T-helper 1 cell treated with Interleukin-12 subunit alpha and Interleukin-12 subunit beta and Interleukin-4 antibody, amounts not matched to agents 30 ng/mL and 1 ng/mL, for 36 hours (primary cell): ENCODE results near the gene CFAP221. TPM values are rescaled to one million over a fixed set of nuclear protein-coding genes. Genes with fewer than 3 reads are reported as not detected.
"Not testable (repeated sequence)": the region's sequence is repeated elsewhere in the genome, so short reads cannot be mapped to it uniquely, and the experiment has no call there.

ENCODE experiments used
- intact Hi-C: fragments of 100-400 bp; cut with micrococcal nuclease; formaldehyde crosslinking; loops from one replicate; pipeline ENCODE4 v1.15.1; 2024
- total RNA-seq: library from RNA; stranded (reverse); gene quantifications from 2 replicates; pipeline ENCODE4 v1.2.3, GENCODE V29; 2022

Gene CFAP221
- total RNA-seq, 1 donor from 2014 or later: not detected

DNA sequence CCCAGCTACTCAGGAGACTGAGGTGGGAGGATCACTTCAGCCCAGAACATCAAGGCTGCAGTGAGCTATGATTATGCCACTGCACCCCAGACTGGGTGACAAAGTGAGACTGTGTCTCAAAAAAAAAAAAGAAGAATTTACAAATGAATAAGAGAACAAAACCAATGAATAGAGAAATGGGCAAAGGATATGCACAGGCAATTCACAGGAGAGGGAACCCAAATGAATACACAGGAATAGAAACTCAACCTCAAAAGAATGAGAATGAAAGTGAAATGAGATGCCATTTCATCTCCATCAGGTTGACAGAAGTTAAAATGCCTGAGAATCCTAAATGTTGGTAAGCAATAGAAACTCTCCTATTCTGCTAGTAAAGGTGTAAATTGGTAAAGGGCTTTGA is 40.2 kb downstream of the CFAP221 start:
- intact Hi-C loops: no loop called here

DNA sequence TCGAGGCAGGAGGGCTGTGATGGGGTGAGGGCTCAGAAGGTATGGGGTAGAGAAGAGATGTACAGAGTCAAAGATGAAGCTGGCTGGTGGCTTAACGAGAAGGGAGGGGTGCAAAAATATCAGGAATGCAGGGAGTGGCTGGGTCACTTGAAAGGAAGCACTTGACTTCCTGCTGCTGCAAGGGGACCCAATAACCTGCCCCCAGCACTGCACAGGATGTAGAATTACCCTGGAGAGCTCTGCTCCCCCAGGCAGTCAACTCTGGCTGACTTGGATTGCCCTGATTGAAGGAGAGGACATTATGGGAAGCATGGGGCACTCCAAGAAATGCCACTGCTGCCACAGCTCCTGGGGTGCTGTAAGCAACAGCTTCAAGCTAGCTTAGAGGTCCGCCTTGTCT is 41.8 kb downstream of the CFAP221 start:
- intact Hi-C loops: no loop called here

DNA sequence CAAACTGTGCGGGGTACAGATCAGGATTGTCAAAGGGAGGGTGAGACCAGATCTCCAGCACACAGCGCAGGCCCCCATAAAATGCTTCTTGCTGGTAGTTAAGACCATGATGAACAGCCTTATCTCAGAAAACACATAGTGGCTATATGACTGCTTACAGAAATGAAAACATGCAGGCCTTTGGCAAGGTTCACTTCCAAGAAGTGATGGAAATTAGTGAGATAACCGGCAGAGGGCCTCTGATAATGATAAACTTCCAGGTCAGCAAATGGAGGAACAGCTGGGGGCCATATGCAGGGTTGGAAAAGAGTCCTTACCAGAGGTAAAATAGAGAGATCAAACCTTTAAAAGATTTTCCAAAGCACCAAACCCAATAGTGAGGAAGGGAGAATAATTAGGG is 46.6 kb downstream of the CFAP221 start:
- intact Hi-C loops: no loop called here

- intact Hi-C loops: no loop called here
Observed at GRCh38 chr2:119591523-119591922, 47.3 kb downstream of the CFAP221 start.

GRCh38 chr2:119592436-119592835 is 48.2 kb downstream of the CFAP221 start:
- intact Hi-C loops: no loop called here

- intact Hi-C loops: no loop called here
Observed at GRCh38 chr2:119596638-119597037, 52.4 kb downstream of the CFAP221 start.

DNA sequence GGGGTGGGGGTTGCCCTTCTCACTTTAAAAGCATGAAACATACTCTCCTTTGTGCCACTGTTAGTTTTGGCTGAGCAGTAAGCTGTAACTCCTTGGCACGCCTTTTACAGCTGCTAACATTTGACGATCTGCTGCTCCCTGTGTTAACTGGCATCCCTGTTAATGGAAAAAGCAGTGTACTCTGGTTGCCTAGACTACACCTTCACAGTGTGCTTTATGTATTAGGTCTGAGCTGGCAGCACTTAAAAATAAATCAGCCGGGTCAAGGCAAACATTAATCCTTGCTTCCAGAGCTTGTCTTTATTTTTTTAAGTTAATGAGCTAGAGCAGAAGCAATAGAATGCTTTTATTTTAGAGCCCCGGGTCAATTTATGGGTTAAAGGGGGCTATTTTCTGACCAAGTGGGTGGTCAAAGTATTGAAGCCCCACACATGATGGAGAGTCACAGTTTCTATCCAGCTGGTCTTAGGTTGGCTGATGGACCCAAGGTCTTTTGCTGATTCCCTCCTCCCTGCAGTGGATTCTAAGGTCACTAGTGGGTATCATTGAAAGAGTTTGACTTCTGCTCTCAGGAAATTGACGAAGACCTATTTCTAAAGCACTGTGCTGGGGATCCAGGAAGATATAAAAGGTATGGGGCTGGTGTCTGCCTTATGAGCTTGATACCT is 54.5 kb downstream of the CFAP221 start:
- intact Hi-C loops: no loop called here

- intact Hi-C loops: no loop called here
Observed at GRCh38 chr2:119599384-119599783, 55.1 kb downstream of the CFAP221 start.

GRCh38 chr2:119605096-119605495 is 60.8 kb downstream of the CFAP221 start:
- intact Hi-C loops: no loop called here

- intact Hi-C loops: no loop called here
Observed at GRCh38 chr2:119606674-119607073, 62.4 kb downstream of the CFAP221 start.

DNA sequence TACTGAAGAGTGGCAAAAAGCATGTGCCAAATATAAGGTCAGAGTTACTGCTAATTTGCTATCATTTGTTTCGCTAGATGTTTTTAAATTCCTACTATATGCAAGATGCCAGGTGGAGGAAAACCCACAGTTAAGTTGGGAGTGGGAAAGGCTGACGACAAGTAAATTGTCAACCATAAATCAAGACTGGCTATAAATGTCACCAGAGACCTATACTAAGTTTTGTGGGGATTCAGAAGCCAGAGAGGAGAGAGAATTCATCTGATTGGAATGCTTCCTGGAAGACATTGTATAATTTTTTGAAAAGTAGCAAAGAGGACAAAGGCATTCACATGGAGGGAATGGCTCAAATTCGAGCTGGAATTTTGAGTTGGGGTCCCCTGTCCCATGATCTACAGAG is 64.3 kb downstream of the CFAP221 start:
- intact Hi-C loops: no loop called here

GRCh38 chr2:119609337-119609736 is 65.1 kb downstream of the CFAP221 start:
- intact Hi-C loops: no loop called here

- intact Hi-C loops: not testable (repeated sequence)
Observed at GRCh38 chr2:119614140-119614539, 69.9 kb downstream of the CFAP221 start.

- intact Hi-C loops: no loop called here
Observed at GRCh38 chr2:119616421-119616820, 72.2 kb downstream of the CFAP221 start.

GRCh38 chr2:119617455-119617854 is 73.2 kb downstream of the CFAP221 start:
- intact Hi-C loops: no loop called here

- intact Hi-C loops: not testable (repeated sequence)
Observed at GRCh38 chr2:119618725-119619124, 74.5 kb downstream of the CFAP221 start.

DNA sequence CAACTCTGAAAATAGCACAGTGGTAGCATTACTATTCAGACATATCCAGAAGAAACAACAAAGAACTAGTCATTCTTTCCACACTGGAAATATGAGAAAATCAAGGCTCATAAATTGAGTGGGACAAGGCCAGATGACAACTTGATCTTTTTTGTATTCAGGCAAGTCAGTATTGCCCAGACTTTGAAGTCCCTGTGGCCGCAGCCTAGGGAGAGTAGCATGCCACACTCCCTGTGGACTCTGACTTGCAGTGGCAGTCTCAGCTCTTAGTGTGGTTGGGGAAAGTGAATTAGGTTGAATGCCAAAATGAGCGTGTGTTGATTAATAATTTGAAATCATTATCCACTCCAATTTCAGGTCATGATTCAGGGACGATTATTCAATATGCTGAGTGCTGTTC is 81.0 kb downstream of the CFAP221 start:
- intact Hi-C loops: no loop called here

DNA sequence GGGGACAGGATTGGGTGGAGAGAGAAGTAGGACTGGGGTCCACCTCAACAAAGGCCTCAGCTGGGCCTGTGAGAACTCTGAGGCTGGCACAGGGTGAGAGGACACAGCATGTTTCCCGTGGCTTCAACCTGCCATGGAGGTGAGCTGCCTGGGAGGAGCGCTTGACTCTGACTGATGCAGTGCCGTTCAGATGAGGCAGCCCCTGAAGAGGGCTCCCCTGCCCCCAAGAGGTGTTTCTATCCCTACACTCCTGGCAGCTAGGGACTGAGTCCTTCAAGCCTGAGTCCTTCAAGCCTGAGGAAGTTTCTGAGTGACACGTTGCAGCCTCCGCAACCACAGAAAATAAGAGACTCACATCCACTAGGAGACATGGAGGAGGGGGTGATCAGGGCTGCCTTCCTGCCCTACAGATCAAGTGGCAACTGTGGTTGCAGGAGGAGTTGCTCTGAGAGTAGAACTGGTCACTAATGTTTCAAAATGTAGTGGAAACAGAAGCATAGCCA is 85.1 kb downstream of the CFAP221 start:
- intact Hi-C loops: no loop called here

DNA sequence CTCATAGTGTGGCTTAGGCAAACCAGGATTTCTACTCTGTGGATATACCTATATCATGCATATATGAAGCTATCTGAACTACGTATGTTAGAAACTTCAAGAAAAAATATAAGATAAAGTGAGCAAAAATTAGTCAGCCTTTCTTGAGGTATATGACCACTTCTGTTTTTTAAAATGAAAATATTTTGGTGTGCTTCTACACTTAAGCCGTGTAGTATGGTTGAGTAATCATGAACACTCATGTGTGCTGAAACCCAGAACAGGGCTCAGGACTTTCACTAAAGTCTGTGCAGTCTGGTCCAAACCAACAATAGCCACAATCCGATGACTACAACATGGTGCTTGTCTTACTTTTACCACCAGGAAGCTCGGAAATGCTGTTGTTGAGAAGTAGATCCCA is 85.9 kb downstream of the CFAP221 start:
- intact Hi-C loops: no loop called here

DNA sequence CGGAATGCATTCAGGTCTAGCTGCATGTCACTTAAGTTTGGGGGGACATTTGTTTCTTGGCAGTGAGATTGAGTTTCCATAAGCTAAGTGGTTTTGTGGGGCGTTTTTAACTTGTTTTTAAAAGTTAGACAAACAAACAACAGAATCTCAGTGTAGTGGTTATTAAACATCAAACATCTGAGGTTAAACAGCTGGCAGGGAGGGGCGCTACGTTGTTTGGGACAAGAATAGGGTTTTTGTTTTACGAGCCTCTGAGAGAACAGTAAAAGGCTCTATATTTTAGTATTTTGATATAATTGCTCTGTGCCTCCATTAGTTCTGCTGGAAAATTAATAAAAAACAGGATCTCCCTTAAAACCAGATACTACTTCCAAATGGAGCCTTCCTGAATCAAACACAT is 93.1 kb downstream of the CFAP221 start:
- intact Hi-C loops: no loop called here

GRCh38 chr2:119638246-119638645 is 94.0 kb downstream of the CFAP221 start:
- intact Hi-C loops: no loop called here

- intact Hi-C loops: no loop called here
Observed at GRCh38 chr2:119638685-119639554, 94.7 kb downstream of the CFAP221 start.
